RWPE2 (cell line): ENCODE measurements around the gene BCL2.

Experiments
- ATAC-seq: fragments of 200-7000 bp; cut with Tn5 transposase; 3 replicates; pipeline ENCODE4 v1.9.1; 2021; ENCODE audit warnings: low read depth
- DNase-seq: peaks from one replicate; pipeline ENCODE4 v3.0.0-alpha.2; 2020; ENCODE audit warnings: low spot score
- H3K27ac ChIP-seq: fragments of 450-650 bp; 2 replicates; pipeline ENCODE4 v1.5.1; 2017; ENCODE audit warnings: mild to moderate bottlenecking; ENCODE audit not compliant: poor library complexity, severe bottlenecking
- H3K27me3 ChIP-seq: fragments of 250-450 bp; sonication (Bioruptor Pico); 2 replicates; pipeline ENCODE4 v1.5.1; 2021; ENCODE audit warnings: mild to moderate bottlenecking, moderate library complexity; ENCODE audit not compliant: insufficient read depth, poor library complexity, severe bottlenecking
- H3K36me3 ChIP-seq: fragments of 250-450 bp; sonication (Bioruptor Pico); 2 replicates; pipeline ENCODE4 v1.5.1; 2020; ENCODE audit warnings: low read depth, mild to moderate bottlenecking, moderate library complexity
- H3K4me1 ChIP-seq: fragments of 250-450 bp; sonication (Bioruptor Pico); 2 replicates; pipeline ENCODE4 v1.5.1; 2021; ENCODE audit warnings: mild to moderate bottlenecking, moderate library complexity; ENCODE audit not compliant: insufficient read depth, poor library complexity, severe bottlenecking
- H3K4me3 ChIP-seq: fragments of 250-450 bp; sonication (Bioruptor Pico); 2 replicates; pipeline ENCODE4 v1.5.1; 2021; ENCODE audit warnings: mild to moderate bottlenecking, moderate library complexity; ENCODE audit not compliant: severe bottlenecking
- H3K9me3 ChIP-seq: fragments of 250-450 bp; sonication (Bioruptor Pico); 2 replicates; pipeline ENCODE4 v1.5.1; 2021; ENCODE audit warnings: mild to moderate bottlenecking, moderate library complexity; ENCODE audit not compliant: severe bottlenecking
- TF ChIP-seq, protein P1 (sequence below): fragments of 450-650 bp; IDR thresholded peaks from one replicate; pipeline ENCODE4 v1.5.1; 2017; ENCODE audit warnings: mild to moderate bottlenecking, moderate library complexity; ENCODE audit not compliant: poor library complexity, severe bottlenecking

Gene BCL2

DNA sequence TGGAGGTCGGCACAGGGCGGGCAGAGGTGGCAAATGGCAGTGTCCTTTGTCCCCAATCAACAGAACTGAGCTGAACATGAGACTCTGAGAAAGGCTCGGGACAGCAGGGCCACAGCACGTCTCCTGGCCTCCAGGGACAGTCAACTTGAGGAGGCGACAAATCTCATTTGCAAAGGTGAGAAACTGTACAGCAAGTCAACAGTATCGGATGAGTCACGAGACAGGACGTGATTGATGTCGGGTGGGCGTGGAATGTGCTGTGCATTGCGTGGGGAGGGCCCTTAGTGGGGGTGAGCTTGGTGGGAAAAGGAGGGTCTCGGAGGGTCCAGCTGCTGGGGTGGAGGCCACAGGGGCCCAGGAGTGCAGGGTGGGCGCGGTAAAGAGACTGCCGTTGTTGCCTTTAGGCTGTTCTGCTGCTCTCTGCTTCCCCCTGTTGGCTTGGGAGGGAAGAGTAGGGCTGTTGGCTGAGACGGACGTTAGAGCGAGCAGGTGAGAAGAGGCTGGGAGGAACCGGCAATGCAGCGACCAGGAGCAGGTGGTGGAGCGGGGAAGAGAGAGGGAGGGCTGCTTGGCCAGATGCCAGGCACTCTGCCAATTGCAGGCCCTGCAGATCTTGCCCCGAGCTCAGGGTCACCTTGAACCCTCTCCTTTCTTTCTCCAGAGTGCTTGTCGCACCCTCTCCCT is 164.3 kb downstream of the BCL2 start:
- Histone ChIP-seq H3K27ac (no peak overlapping the region), H3K4me1 (no peaks in the 10 kb centered on the region), H3K4me3 (no peak overlapping the region), H3K36me3 (no peaks in the 10 kb centered on the region), H3K27me3 (no peaks in the 10 kb centered on the region), H3K9me3 (no peaks in the 10 kb centered on the region)
- TF ChIP-seq, protein P1, sequence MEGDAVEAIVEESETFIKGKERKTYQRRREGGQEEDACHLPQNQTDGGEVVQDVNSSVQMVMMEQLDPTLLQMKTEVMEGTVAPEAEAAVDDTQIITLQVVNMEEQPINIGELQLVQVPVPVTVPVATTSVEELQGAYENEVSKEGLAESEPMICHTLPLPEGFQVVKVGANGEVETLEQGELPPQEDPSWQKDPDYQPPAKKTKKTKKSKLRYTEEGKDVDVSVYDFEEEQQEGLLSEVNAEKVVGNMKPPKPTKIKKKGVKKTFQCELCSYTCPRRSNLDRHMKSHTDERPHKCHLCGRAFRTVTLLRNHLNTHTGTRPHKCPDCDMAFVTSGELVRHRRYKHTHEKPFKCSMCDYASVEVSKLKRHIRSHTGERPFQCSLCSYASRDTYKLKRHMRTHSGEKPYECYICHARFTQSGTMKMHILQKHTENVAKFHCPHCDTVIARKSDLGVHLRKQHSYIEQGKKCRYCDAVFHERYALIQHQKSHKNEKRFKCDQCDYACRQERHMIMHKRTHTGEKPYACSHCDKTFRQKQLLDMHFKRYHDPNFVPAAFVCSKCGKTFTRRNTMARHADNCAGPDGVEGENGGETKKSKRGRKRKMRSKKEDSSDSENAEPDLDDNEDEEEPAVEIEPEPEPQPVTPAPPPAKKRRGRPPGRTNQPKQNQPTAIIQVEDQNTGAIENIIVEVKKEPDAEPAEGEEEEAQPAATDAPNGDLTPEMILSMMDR, result peak; percentile 65
- no peak for DNase-seq
- peak; percentile 61 for ATAC-seq

DNA sequence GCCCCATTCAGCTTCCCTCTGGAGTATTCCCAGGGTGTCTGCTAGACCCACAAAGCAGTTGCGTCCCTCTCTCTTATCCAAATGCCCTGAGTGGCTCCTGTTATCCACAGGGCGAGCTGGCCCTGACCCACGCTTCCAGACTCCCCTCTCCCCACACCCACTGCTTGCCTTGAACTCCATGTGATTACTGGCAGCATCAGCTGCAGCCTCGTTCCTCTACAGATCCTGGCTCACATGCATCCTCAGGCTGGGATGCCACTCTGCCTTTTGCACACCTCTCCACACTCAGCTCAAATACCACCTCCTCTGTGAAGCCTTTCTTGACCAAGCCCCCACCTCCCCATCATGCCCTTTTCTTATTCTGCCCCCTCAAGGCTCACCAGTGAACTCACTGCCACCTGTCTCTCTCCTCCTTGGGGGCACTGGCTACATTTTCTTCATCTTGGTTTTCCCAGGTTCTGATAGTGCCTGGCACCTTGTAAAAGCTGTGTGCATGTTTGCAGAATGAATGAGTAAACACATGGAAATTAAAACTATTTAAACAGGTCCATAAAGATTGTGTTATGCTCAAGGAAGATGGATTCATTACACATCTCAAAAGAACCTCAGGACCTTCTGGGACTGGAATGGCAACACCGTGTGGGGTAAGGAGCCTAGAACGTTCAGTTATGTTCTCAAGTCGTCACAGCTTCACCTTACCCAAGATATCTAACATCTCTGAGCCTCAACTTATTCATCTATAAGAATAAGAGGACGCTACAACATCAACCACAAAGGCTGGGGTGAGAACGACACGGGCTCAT is 165.0 kb downstream of the BCL2 start:
- no peaks in the 10 kb centered on the region for H3K27me3 ChIP-seq
- H3K4me3 ChIP-seq, result no peak overlapping the region
- DNase-seq, result no peak
- no peak for ATAC-seq
- H3K27ac ChIP-seq, result no peak overlapping the region
- H3K36me3 ChIP-seq, result no peaks in the 10 kb centered on the region
- no peaks in the 10 kb centered on the region for H3K9me3 ChIP-seq
- no peaks in the 10 kb centered on the region for H3K4me1 ChIP-seq
- TF ChIP-seq, protein P1, result no peak

- no peaks in the 10 kb centered on the region for H3K4me1 ChIP-seq
- no peak overlapping the region for H3K4me3 ChIP-seq
Observed at GRCh38 chr18:63152791-63153190, 166.8 kb downstream of the BCL2 start.

DNA sequence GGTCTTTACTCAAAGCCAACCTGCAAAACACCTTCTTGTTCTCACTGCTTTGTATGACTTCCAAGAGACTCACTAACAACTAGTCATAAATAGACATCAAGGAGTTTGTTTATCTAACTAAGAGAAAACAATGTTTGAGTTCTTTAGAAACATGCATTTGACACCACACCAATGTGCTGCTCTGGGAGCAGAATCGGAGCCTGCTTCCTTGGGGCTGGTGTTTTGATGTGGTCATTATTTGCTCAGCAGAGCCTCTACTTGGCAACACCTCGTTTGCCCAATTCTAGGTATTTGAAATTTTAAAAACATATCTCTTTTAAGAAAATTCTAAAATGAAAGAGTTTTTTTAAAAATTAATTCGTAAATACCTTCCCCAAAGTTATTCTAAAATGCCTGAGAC is 167.5 kb downstream of the BCL2 start:
- Histone ChIP-seq H3K36me3 (no peaks in the 10 kb centered on the region), H3K9me3 (no peaks in the 10 kb centered on the region), H3K4me1 (no peaks in the 10 kb centered on the region), H3K27ac (no peak overlapping the region), H3K4me3 (no peak overlapping the region), H3K27me3 (no peaks in the 10 kb centered on the region)
- ATAC-seq, result no peak
- DNase-seq, result no peak
- TF ChIP-seq, protein P1, result no peak

More at GRCh38 chr18:63152791-63153190, 166.8 kb downstream of the BCL2 start:
- TF ChIP-seq, protein P1, result no peak
- no peak for DNase-seq
- H3K36me3 ChIP-seq, result no peaks in the 10 kb centered on the region
- H3K27me3 ChIP-seq, result no peaks in the 10 kb centered on the region
- no peaks in the 10 kb centered on the region for H3K9me3 ChIP-seq
- no peak overlapping the region for H3K27ac ChIP-seq
- ATAC-seq, result no peak

DNA sequence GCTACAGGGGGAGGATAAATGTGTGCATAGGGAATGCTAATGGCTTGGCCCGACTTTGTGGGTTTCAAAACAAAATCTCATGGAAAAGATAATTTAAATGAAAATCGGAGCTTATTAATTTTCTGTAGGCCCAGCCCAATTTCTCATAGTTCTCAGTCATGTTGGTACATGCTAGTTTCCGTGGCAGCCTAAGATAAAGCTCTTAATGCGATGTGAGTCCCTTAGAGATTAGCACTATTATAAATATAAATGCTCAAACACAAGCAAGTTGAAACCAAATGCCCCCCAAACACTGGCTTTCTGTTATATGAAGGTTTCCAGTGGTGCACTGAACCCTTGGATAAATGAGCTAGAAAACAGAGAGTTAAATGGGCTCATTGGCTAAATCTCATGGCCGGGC is 168.0 kb downstream of the BCL2 start:
- DNase-seq, result no peak
- Histone ChIP-seq H3K4me1 (no peaks in the 10 kb centered on the region), H3K27ac (no peak overlapping the region), H3K4me3 (no peak overlapping the region), H3K27me3 (no peaks in the 10 kb centered on the region), H3K9me3 (no peaks in the 10 kb centered on the region), H3K36me3 (no peaks in the 10 kb centered on the region)
- TF ChIP-seq, protein P1, result no peak
- no peak for ATAC-seq
